ENCODE results near the gene KCNC1.

DNA sequence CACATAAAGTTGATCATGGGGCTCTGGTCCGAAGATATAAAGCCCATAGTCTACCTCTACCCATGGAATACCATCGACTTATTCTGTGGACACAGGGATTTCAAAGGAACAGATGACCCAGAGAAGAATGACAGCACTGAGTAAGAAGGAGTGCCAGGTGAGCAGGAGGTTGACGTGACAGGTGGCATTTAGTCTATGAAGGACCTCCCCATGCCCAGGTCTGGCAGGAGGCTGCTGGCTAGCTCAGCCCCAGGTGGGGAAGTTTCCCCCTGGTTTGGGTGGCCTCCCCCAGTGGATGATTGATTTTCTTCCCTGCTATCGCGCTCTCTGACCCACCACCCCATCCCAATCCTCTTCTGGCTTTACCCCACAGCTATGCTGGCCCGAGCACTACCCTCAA, 39.1 kb downstream of the KCNC1 start:
- TF ChIP-seq, protein P1, sequence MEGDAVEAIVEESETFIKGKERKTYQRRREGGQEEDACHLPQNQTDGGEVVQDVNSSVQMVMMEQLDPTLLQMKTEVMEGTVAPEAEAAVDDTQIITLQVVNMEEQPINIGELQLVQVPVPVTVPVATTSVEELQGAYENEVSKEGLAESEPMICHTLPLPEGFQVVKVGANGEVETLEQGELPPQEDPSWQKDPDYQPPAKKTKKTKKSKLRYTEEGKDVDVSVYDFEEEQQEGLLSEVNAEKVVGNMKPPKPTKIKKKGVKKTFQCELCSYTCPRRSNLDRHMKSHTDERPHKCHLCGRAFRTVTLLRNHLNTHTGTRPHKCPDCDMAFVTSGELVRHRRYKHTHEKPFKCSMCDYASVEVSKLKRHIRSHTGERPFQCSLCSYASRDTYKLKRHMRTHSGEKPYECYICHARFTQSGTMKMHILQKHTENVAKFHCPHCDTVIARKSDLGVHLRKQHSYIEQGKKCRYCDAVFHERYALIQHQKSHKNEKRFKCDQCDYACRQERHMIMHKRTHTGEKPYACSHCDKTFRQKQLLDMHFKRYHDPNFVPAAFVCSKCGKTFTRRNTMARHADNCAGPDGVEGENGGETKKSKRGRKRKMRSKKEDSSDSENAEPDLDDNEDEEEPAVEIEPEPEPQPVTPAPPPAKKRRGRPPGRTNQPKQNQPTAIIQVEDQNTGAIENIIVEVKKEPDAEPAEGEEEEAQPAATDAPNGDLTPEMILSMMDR (conservative IDR thresholded peaks at IDR 0.05 in 1 of 2, IDR thresholded peaks at IDR 0.05 in 1 of 2; ENCODE audit: extremely low read depth in 1 of 2, insufficient read depth in 1 of 2, low read depth in 1 of 2, low read length in 2 of 2), result no peak
- TF ChIP-seq EZH2 (IDR thresholded peaks at IDR 0.05; ENCODE audit: borderline replicate concordance, low read length), result no peak
